IPS-18c (cell line): ENCODE measurements around the gene ADGRA1.

Source experiments
- H3K4me3 ChIP-seq: 2 replicates; pipeline ENCODE4 v1.7.0; 2013; ENCODE audit warnings: low read depth, mild to moderate bottlenecking, low read length, moderate library complexity; ENCODE audit not compliant: insufficient read depth
- H3K9me3 ChIP-seq: one replicate; pipeline ENCODE4 v1.6.1; 2013; ENCODE audit warnings: mild to moderate bottlenecking, low read length, moderate library complexity; ENCODE audit not compliant: control insufficient read depth, insufficient read depth

ADGRA1 gene

DNA sequence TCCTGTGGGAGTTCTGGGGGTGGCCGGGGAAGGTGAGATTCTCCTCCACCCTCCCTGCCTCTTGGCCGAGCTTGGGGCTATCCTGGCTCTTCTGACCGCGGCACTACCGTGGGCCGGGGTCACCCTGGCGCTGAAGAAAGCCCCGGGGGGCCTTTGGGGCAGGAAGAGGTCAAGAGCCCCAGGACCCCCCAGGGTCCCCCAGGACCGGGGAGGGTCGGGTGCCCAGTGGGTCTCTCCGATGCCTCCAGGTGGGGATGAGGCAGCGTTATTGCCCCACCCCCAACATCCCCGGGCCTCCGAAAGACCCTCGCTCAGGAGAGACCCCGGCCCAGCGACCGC, 71.9 kb downstream of the ADGRA1 start:
- H3K4me3 ChIP-seq, result no peak overlapping the region

DNA sequence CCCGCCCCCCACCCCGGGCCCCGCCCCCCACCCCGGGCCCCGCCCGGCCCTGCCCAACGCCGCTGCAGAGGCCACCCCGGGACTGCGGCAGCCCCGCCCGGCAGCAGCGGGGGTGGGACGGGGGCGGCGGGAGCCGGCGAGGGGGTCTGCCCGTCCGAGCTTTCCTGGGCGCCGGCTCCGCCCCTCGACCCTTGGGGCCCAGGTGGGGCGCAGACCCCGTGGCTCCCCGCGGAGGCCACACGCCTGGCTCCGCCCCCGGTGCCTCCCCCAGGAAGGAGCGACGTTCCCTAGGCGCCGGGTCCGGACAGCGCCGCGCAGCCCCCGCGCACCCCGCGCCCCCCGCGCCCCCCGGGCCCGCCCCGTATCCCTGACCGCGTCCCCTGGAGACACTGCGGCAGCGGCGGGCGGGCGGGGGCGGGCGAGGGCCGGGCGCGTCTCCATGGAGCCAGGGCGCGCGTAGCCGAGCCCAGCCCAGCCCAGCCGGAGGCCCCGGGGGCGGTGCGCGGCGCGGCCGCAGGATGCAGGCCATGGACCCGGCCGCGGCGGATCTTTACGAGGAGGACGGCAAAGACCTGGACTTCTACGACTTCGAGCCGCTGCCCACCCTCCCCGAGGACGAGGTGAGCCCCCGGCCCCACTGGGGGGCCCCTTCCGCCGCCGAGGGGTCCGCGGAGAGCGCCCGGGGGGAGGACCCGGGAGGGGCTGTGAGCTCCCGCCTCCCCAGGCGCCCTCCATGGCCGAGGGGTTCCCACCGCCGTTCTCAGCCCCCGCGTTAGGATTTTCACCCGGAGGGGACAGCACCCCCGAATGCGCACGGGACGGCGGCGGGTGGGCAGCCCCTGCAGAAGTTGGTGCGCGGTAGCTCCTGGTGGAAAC, 72.5 kb downstream of the ADGRA1 start, which contains the start of gene KNDC1:
Gene KNDC1, plus strand, starts transcription at position 270 of the 876 bp plus-strand sequence. Its CDS starts 249 bp downstream, at position 519.
- peak within 1 kb of the TSS; percentile 73 for H3K4me3 ChIP-seq
- H3K9me3 ChIP-seq, result peaks cover 2% of the 10 kb centered on the region

More for the DNA sequence above, 71.9 kb downstream of the ADGRA1 start:
- peaks cover 2% of the 10 kb centered on the region for H3K9me3 ChIP-seq

DNA sequence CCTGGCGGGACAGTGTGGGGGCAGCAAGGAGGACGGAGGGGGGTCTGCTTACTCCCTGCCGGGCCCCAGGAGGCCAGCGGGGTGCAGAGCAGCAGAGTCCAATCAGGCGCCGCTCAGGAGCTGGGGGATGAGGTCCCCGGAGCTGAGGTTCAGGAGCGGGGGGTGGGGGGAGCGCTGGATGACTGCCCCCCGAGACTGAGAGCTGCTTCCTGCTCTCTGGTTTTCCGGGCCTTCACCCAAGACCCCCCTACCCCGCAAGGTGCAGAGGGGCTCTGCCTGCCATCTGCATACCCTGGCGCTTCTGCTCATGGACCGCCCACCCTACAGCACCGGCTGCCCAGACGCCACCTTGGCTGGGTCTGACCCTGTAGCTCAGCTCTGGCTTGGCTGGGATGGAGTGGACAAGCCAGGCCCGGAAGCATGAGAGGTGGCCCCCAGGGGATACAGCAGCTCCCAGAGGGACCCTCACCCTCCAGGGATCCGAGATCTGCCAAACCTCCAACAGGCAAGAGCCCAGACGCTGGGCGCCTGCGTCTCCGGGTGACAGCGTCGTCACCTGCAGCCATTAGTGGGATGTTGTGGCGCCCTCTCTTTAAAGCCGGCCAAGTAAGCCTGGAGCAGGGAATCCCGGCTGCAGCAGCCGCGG, 73.2 kb downstream of the ADGRA1 start:
- no peaks in the 10 kb centered on the region for H3K9me3 ChIP-seq
- peak overlapping the region; percentile 73 for H3K4me3 ChIP-seq

DNA sequence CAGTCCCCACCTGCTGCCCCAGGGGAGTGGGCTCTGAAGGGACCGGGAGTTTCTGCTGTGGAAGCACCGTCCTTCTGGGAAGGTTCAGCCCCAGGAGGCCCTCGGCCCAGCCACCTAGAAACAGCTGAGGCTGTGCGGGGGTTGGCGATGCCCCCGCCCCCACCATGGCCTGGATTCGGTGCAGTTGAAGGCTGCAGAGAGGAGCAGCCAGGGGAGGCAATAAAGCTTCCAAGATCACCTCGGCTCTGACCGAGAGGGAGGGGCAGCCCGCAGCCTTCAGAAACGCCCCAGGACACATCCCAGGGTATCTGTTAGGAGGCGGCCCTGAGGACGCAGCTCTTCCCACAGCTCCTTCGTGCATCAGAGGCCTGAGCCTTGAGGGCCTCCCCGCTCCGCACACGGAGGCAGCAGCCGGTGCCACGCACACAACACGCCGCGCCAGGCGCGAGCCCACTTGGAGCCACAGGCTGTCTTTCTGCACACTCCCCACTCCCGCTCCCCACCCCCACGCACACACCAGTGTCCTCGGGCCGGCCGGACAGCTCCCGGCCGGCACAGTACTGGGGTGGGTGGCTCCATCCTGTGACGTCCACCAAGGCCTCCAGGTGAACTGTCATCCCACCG, 73.9 kb downstream of the ADGRA1 start:
- peak overlapping the region; percentile 73; the same call in 1 of the 2 replicates for H3K4me3 ChIP-seq

DNA sequence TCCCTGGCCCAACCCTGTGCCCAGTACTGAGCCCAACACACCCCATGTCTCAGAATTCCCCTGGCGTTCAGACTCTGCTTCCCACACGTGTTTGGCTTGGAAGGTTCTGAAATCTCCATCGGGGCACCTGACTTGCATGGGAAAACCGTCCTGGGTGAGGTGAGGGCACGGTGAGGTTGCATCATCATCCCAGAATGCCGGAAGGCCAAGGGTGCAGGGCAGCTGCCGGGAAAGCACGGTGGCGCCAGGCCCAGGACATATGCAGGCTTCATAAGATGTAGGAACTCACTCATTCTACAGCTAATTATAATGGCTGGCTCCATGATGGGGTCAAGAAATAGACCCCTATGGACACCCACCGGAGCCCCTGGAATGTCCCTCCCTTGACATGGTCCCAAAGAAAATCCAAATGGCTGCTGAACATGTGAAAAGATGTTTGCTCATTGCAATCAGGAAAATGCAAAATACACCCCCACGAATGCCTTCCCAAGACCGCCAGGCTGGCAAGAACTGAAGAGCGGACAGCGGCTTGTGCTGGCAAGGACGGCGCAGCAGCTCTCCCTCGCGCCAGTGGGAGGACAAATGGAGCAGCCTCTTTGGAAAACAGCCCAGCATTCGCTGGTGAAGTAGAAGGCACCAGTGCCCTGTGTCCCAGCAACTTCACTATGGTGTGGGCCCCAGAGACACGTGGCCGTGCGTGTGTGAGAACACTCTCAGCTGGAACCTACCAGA, 74.6 kb downstream of the ADGRA1 start:
- Histone ChIP-seq H3K9me3 (no peaks in the 10 kb centered on the region), H3K4me3 (peak overlapping the region; percentile 3; the same call in 1 of the 2 replicates)

More for the DNA sequence above, 73.9 kb downstream of the ADGRA1 start:
- H3K9me3 ChIP-seq, result no peaks in the 10 kb centered on the region

DNA sequence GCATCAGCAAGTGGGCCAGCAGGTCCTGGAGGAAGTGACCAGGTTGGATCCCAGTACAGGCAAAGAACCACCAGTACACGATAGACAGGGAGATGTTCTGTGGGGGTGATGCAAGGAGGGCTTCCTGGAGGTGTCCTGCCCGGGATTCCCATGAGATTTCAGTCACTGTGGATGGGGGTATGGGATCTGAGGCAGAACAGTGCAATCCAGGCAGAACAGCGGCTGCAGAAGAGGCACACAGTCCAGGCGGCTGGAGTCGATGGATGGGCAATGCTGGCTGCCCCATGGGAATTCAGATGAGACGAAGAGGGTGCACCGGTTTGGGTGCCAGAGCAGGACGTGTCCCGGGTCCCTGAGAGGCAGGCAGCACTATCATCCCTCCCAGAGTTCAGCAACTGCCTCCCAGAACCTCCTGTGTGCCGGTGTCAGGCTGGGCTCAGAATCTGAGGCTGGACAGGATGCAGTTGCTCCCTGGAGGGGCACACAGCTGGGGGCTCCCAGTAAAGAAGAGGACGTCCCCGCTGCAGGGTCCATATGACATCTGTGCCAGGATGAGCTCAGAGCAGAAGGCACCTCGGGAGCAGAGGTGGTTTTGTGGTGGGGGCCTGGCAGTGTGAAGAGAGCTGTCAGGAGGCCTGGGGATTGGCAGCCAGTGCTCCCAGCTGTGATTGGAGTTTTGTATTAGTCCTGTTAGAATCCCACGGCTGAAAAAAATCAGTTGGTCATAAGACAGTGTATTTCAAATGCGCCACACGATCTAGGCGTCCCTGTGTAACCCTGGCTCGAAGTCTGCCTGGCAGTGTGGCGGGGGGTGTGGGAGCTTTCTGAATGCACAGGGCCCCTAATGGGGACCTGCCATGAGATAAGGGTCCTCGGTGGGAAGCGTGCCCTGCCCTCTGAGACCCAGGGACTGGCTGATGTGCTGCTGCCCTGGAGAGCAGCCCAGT, 75.5 kb downstream of the ADGRA1 start:
- H3K4me3 ChIP-seq, result no peak overlapping the region; the same call in 1 of the 2 replicates
- H3K9me3 ChIP-seq, result no peaks in the 10 kb centered on the region

DNA sequence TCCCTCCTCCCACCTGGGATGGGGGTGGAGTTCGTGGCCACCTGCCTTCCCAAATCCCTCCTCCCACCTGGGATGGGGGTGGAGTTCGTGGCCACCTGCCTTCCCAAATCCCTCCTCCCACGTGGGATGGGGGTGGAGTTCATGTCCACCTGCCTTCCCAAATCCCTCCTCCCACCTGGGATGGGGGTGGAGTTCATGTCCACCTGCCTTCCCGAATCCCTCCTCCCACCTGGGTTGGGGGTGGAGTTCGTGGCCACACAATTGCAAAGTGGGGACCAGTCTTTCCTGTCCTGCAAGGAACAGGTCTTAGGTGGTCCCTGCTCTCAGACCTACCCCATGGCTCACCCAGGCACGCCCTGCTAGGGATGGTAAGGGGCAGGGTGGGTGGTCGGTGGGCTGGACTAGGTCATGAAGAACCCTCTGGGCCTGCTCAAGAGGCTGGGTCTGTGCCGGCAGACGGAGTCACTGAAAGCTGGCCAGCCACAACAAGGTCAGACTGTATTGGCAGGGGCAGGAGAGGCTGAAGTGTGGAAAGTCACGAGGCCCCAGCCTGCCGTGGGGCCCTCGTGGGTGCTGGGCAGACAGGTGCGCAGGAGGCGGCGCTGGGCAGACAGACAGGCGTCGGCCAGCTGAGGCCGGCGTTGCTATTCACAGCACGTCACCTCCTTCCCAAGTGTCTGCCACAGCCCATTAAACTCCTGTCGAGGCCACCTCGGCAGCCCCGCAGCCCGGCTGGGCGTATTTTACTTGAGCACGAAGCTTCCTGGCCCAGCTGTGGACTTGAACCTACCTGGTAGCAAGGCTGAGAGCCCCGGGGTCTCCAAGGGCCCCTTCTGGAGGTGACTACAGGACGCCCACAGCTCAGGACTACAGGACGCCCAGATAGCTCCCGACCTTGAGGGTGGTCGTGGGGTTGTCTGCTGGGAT, 76.4 kb downstream of the ADGRA1 start:
- no peak overlapping the region for H3K4me3 ChIP-seq
- H3K9me3 ChIP-seq, result no peaks in the 10 kb centered on the region

DNA sequence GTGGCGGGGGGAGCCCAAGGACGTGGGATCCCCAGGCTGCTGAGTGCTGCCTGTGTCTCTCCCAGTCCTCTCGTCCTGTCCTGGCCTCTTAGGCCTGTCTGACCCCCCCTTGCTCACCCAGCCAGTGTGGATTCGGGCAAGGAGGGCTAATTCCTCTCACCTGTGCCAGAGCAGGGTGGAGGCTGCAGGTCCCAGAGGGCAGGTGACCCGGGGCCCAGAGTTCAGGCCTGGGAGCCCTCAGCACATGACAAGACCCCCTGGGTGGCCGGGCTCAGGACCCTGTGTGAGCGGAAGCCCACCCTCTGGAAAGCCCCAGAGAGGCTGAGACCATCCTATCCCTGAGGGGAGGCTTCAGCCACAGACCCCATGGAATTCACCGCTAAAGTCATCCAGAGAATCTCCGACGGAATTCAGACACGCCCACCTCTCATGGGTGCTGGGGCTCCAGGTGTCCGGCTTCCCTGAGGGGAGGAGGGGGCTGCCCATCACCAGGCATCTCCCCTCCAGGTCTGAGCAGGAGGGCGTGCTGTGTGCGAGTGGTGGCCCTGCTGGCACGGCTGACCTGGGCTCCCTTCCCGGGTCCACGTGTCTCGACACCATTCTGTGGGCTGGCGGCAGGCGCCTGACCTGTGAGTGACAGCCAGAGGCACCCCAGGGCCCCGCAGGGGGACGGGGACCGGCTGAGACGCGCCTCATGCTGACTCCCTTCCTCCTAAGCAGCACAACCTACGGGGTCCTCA, 77.3 kb downstream of the ADGRA1 start:
- no peak overlapping the region for H3K4me3 ChIP-seq
- no peaks in the 10 kb centered on the region for H3K9me3 ChIP-seq

DNA sequence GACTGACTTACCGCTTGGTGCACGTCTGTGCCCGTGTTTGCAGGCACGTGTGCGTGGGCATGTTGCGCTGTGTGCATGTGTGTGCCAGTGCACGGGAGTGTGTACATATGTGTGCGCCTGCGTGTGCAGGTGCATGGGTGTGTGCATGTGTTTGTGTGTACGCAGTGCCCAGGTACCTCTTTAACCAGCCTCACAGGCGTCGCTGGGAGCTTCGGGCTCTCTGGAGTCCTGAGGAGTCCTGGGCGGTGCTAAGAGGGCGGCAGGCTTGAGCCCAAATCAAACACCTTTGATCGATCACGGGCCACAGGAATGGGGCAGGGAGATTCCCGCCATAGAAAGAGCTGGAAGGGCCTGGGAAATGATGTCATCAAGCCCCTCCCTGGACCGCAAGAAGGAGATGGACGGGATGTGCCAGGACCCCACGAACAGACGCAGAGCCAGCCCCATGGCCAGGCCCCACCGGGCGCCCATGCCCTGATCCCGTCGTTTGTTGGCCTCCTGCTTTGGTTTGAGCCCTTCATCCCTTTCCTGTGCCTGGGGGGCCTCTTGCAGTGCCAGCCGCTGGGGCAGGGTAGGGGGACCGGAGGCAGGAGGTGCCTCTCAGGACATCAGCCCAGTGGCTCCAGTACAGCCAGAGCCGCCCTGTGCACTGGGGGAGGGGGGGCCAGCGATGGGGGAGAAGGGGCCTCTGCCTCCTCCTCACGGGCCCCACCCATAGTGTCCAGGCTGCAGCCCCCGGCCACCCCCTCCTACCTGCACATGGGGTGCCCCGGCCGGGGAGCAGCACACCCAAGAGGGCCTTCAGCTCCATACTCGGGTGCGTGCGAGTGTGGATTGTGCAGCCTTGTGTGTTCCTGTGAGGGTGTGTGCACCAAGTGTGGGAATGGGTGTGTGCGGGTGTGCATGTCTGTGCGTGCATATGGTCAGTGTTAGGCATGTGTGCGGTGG, 78.1 kb downstream of the ADGRA1 start:
- Histone ChIP-seq H3K9me3 (no peaks in the 10 kb centered on the region), H3K4me3 (no peak overlapping the region)

DNA sequence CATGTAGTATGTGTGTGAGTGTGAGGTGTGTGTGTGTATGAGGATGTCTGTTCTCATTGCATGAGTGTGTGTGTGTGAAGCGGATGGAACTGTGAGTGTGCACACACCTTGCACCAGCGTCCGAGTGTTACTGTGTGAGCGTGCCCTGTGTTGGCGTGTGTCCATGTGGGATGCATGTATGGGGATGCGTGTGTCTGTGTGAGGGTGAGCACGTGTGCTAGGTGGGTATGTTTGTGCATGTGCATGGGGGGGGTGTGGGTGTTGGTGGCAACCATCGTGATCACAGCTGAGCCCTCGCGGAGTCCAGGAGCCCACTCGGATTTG, 78.7 kb downstream of the ADGRA1 start:
- no peaks in the 10 kb centered on the region for H3K9me3 ChIP-seq
- H3K4me3 ChIP-seq, result no peak overlapping the region

DNA sequence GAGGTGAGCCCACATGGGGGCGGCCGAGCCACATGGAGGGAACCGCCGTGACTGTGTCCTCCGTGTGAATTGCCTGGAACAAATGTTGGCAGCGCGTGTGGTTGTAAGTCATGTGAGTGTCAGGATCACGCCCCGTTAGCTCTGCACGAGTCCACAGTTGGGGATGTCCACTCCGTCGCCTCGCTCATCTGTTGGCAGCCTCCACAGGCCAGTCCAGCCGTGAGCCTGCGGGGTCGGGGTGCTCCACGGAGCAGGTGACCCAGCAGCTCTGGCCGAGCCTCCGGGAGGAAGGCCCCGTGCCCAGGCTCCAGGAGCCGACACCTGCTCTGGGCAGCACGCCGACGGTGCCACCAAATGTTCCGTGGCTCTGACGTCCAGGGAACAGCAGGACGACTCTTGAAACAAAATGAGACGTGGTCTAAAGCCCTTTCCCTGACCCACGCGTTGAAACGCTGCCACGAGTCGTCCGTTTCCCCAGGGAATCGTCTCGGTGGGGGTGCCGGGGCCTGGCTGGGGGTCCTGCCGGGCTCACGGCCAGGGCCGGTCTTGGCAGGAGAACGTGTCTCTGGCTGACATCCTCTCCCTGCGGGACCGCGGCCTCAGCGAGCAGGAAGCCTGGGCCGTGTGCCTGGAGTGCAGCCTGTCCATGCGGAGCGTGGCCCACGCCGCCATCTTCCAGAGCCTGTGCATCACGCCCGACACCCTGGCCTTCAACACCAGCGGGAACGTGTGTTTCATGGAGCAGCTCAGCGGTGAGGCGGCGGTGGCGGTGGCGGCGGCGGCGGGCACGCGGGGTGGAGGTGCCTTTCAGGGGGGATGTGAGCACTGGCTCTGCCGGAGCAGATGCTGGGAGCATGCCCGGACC, 79.3 kb downstream of the ADGRA1 start:
- H3K9me3 ChIP-seq, result no peaks in the 10 kb centered on the region
- no peak overlapping the region for H3K4me3 ChIP-seq

DNA sequence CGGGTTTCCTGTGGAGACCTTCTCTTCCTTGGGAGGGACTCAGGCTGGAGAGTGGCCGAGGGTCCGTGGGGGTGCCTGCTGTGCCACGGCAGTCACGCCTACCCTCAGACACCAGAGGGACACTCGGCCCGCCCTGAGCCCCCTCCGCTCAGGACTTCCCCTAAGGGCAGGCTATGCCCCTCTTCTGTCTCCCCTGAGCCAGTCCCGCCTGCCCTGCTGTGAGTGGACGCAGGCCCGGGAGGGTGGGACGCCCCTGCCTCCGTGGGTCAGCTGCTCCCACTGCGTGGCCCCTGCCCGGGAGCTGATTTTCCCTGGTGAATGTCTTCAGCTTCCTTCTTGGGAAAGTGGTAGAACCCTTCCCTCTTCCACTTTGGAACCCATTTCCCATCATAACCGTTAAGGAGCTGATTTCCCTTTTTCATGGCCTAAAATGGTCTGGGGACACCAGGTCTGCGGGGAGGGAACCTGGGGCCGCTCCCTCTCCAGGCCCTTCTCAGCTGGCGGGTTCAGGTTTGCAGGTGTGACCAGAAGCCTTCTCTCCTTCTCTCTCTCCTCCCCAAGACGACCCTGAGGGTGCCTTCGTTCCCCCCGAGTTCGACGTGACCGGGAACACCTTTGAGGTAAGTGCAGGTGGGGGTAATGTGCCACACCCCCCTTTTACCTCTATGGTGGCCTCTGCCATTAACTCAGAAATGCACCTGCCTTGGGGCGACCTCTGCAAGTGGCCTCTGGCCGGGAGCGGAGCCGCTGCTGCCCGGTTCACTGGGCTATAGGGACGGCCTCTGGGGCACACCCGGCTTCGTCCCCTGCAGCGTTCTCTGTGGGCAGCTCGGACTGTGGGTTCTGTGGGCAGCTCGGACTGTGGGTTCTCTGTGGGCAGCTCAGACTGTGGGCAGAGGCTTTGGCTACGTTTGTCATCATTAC, 80.2 kb downstream of the ADGRA1 start:
- no peaks in the 10 kb centered on the region for H3K9me3 ChIP-seq
- no peak overlapping the region for H3K4me3 ChIP-seq
